GM19023 (cell line): ENCODE results near the gene ZNF837.

ENCODE experiments used
- ATAC-seq: cut with Tn5 transposase; IDR thresholded peaks from one replicate; pipeline ENCODE4 v1.9.1; 2021; ENCODE audit warnings: mild to moderate bottlenecking, moderate library complexity; ENCODE audit not compliant: unreplicated experiment

Gene ZNF837

GRCh38 chr19:58372311-58373133 is 8.3 kb downstream of the ZNF837 start:
- no peak for ATAC-seq

- no peak for ATAC-seq
These were observed 12.1 kb downstream of the ZNF837 start for GRCh38 chr19:58368561-58369360.

- no peak for ATAC-seq
These were observed 13.0 kb downstream of the ZNF837 start for GRCh38 chr19:58367698-58368454.

- no peak for ATAC-seq
These were observed 14.0 kb downstream of the ZNF837 start for GRCh38 chr19:58366585-58367430.

GRCh38 chr19:58364146-58364545 is 16.7 kb downstream of the ZNF837 start:
- no peak for ATAC-seq

GRCh38 chr19:58362272-58362994 is 18.4 kb downstream of the ZNF837 start, which contains the start of gene ZNF497:
Gene ZNF497 (minus strand): TSS chr19:58362751. CDS start chr19:58357635, 5,116 bp downstream.
- peak; percentile 83 for ATAC-seq

GRCh38 chr19:58361900-58362271 is 18.9 kb downstream of the ZNF837 start:
- peak; percentile 17 for ATAC-seq

GRCh38 chr19:58357481-58358145 is 23.2 kb downstream of the ZNF837 start:
- no peak for ATAC-seq

- no peak for ATAC-seq
These were observed 23.9 kb downstream of the ZNF837 start for GRCh38 chr19:58356766-58357480.

GRCh38 chr19:58355908-58356765 is 24.7 kb downstream of the ZNF837 start:
- no peak for ATAC-seq

GRCh38 chr19:58355215-58355796 is 25.5 kb downstream of the ZNF837 start:
- ATAC-seq, result no peak

GRCh38 chr19:58354478-58355030 is 26.3 kb downstream of the ZNF837 start:
- no peak for ATAC-seq

GRCh38 chr19:58353717-58354477 is 26.9 kb downstream of the ZNF837 start:
- ATAC-seq, result no peak

GRCh38 chr19:58352760-58353671 is 27.8 kb downstream of the ZNF837 start, which contains the start of gene A1BG:
Gene A1BG (minus strand): TSS chr19:58353492. CDS start chr19:58353437, 55 bp downstream.
- no peak for ATAC-seq
